GM12892 (cell line): Measurements from ENCODE around the gene BCAP29.

Experiments
- DNase-seq: peaks from one replicate; pipeline ENCODE4 v3.0.0; 2011; ENCODE audit not compliant: insufficient read length
- FAIRE-seq: peaks from 2 replicates; lab custom pipeline; 2011; peaks lifted over from hg19 to GRCh38; lab: Jason Lieb, UNC
- POLR2A ChIP-seq: IDR thresholded peaks from 2 replicates; pipeline ENCODE4 v1.6.1; 2011; ENCODE audit warnings: low read depth, low read length, control low read depth
- POLR2AphosphoS5 ChIP-seq: IDR thresholded peaks from 2 replicates; pipeline ENCODE4 v1.6.1; 2011; ENCODE audit warnings: low read depth, low read length, control low read depth
- TAF1 ChIP-seq: IDR thresholded peaks from 2 replicates; pipeline ENCODE4 v1.6.1; 2011; ENCODE audit warnings: low read depth, mild to moderate bottlenecking, control low read depth, low read length, borderline replicate concordance

BCAP29 gene

GRCh38 chr7:107563775-107564552, 16.1 kb upstream of the BCAP29 start, which contains the start of the genes COG5 and DUS4L:
Gene COG5, minus strand, starts transcription at chr7:107563920. Its CDS starts 24 bp downstream, at chr7:107563896.
Gene DUS4L, plus strand, starts transcription at chr7:107563971. Its CDS starts 3,100 bp downstream, at chr7:107567071.
- DNase-seq (peak; percentile 70), FAIRE-seq (peak; percentile 90)
- TF ChIP-seq TAF1 (peak; percentile 61), POLR2A (peak; percentile 90), POLR2AphosphoS5 (peak; percentile 85)

- TF ChIP-seq POLR2A = no peak
- TF ChIP-seq POLR2AphosphoS5 = no peak
- DNase-seq (no peak), FAIRE-seq (no peak)
These were observed 15.3 kb upstream of the BCAP29 start for GRCh38 chr7:107564553-107565298.

GRCh38 chr7:107570298-107570697, 9.7 kb upstream of the BCAP29 start:
- DNase-seq (no peak), FAIRE-seq (no peak)
- no peak for TF ChIP-seq TAF1
- no peak for TF ChIP-seq POLR2AphosphoS5
- TF ChIP-seq POLR2A = no peak

- no peak for TF ChIP-seq TAF1
- TF ChIP-seq POLR2A = no peak
- FAIRE-seq = no peak
- no peak for DNase-seq
These were observed 6.5 kb upstream of the BCAP29 start for GRCh38 chr7:107573537-107573936.

GRCh38 chr7:107579554-107579884, 527 bp upstream of the BCAP29 start:
- DNase-seq (no peak), FAIRE-seq (peak; percentile 54)
- no peak for TF ChIP-seq TAF1
- no peak for TF ChIP-seq POLR2AphosphoS5
- TF ChIP-seq POLR2A = no peak

- DNase-seq (no peak), FAIRE-seq (no peak)
- TF ChIP-seq TAF1 = no peak
- TF ChIP-seq POLR2AphosphoS5 = no peak
These were observed 804 bp downstream of the BCAP29 start for GRCh38 chr7:107580716-107581383.

- DNase-seq (no peak), FAIRE-seq (no peak)
- TF ChIP-seq POLR2A (no peak), POLR2AphosphoS5 (no peak), TAF1 (no peak)
These were observed 1.5 kb downstream of the BCAP29 start for GRCh38 chr7:107581387-107582013.

- DNase-seq = no peak
- no peak for FAIRE-seq
- no peak for TF ChIP-seq POLR2A
- no peak for TF ChIP-seq POLR2AphosphoS5
- TF ChIP-seq TAF1 = no peak
These were observed 2.8 kb downstream of the BCAP29 start for GRCh38 chr7:107582875-107583274.

GRCh38 chr7:107584716-107585115, 4.7 kb downstream of the BCAP29 start:
- no peak for FAIRE-seq
- DNase-seq = no peak
- TF ChIP-seq TAF1 (no peak), POLR2AphosphoS5 (no peak), POLR2A (no peak)

GRCh38 chr7:107588529-107589130, 8.6 kb downstream of the BCAP29 start:
- DNase-seq = no peak
- no peak for TF ChIP-seq POLR2AphosphoS5
- TF ChIP-seq POLR2A = no peak
- no peak for TF ChIP-seq TAF1
- no peak for FAIRE-seq

- TF ChIP-seq TAF1 (no peak), POLR2AphosphoS5 (no peak), POLR2A (no peak)
- no peak for FAIRE-seq
- no peak for DNase-seq
These were observed 11.4 kb downstream of the BCAP29 start for GRCh38 chr7:107591421-107591820.
